Body of pancreas (tissue), 4 donors: ENCODE data around the gene IQSEC1.

Experiments used
- POLR2A ChIP-seq, 3 donors: fragments of 450-650 bp; IDR thresholded peaks; one replicate each; pipeline ENCODE4 v1.6.1; 2016; ENCODE audit warnings: antibody characterized with exemption in 3 of 3, mild to moderate bottlenecking in 2 of 3
- TF ChIP-seq, protein P1 (sequence below), 7 experiments: fragments of 450-650 bp in 4 of 7; fragments of 200-600 bp in 3 of 7; sonication (generic) in 3 of 7; IDR thresholded peaks; one replicate each; pipeline ENCODE4 v1.5.1; 2016 to 2019; ENCODE audit warnings: antibody characterized with exemption in 7 of 7

DNA sequence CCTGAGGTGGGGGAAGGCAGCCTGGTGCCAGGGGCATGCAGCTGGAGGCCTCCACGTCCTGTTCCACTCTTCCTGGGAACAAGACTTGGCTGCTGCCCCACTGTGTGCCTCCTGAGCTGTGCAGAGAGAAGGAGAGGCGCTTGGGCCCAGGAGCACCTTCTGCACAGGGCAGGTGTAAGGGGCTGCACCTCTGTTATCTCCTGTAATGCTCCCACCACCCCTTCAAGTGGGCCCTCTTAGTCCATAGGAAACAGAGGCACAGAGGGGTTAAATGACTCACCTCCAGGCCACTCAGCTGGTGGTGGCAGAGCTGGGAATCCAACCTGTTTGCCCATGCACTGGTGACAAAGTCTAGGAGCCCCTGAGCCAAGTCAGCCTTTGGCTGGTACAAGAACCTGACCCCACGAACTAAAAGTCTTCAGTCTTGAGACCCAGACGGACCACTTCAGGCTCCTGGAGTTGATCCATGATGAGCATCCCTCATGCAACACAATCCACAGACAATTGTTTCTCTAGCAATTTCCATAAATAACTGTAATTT lies 93.2 kb downstream of the IQSEC1 start:
- TF ChIP-seq, protein P1, sequence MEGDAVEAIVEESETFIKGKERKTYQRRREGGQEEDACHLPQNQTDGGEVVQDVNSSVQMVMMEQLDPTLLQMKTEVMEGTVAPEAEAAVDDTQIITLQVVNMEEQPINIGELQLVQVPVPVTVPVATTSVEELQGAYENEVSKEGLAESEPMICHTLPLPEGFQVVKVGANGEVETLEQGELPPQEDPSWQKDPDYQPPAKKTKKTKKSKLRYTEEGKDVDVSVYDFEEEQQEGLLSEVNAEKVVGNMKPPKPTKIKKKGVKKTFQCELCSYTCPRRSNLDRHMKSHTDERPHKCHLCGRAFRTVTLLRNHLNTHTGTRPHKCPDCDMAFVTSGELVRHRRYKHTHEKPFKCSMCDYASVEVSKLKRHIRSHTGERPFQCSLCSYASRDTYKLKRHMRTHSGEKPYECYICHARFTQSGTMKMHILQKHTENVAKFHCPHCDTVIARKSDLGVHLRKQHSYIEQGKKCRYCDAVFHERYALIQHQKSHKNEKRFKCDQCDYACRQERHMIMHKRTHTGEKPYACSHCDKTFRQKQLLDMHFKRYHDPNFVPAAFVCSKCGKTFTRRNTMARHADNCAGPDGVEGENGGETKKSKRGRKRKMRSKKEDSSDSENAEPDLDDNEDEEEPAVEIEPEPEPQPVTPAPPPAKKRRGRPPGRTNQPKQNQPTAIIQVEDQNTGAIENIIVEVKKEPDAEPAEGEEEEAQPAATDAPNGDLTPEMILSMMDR (IDR thresholded peaks at IDR 0.05), result no peak
- no peak for TF ChIP-seq POLR2A (IDR thresholded peaks at IDR 0.05)
